PC-9 (cell line): ENCODE results near the gene ERC2.

Source experiments
- CTCF ChIP-seq: fragments of 200-600 bp; sonication (generic); conservative IDR thresholded peaks from 2 replicates; pipeline ENCODE4 v1.6.1; 2017; ENCODE audit warnings: mixed run types, antibody characterized with exemption, mild to moderate bottlenecking, moderate library complexity
- EZH2 ChIP-seq: fragments of 200-600 bp; sonication (generic); IDR thresholded peaks from 2 replicates; pipeline ENCODE4 v1.8.0; 2017; ENCODE audit warnings: antibody characterized with exemption, low read depth

GRCh38 chr3:55655544-55655943, 812.7 kb downstream of the ERC2 start:
- no peak for TF ChIP-seq CTCF
- TF ChIP-seq EZH2, result no peak
